GM19452 (cell line): ENCODE measurements around the gene ACTA2.

ENCODE experiments used
- ATAC-seq: cut with Tn5 transposase; IDR thresholded peaks from one replicate; pipeline ENCODE4 v1.9.1; 2021; ENCODE audit not compliant: unreplicated experiment

ACTA2 gene

GRCh38 chr10:88952647-88953111 is at the start of gene ACTA2:
Gene ACTA2, minus strand, starts transcription at chr10:88952773. Its CDS starts 3,843 bp downstream, at chr10:88948930.
- ATAC-seq: no peak

- no peak for ATAC-seq
Observed at GRCh38 chr10:89001729-89002072, 49.1 kb upstream of the ACTA2 start.

GRCh38 chr10:89001024-89001728 is 48.6 kb upstream of the ACTA2 start:
- ATAC-seq: no peak

GRCh38 chr10:88999625-89000024 is 47.1 kb upstream of the ACTA2 start:
- no peak for ATAC-seq

GRCh38 chr10:88996927-88997326 is 44.4 kb upstream of the ACTA2 start:
- ATAC-seq: peak; percentile 59

DNA sequence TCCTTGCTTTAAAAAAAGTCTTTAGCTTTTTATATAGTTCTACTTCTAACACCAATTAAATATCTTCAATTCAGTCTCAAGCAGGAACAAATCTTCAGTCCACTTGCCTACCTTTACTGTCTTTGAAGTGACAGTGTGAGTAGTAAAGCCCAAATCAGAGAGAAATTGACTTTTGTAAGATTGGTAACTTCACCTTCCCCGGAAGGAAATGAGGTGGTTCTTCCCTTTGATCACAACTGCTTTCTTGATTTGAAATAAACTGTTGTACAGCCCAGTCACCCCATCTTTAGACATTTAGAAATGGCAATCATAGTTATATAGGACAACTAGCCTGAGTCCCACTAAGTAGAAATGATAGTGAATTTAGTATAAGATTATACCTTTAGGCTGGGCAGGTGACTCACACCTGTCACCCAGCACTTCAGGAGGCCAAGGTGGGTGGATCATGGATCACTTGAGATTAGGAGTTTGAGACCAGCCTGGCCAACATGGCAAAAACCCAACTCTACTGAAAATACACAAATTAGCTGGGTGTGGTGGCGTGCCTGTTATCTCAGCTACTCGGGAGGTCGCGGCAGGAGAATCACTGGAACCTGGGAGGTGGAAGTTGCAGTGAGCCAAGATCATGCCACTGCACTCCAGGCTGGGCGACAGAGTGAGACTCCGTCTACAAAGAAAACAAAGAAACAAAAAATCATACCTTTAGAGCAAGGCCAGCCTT is 42.7 kb upstream of the ACTA2 start:
- ATAC-seq: no peak

- no peak for ATAC-seq
Observed at GRCh38 chr10:88994019-88994418, 41.4 kb upstream of the ACTA2 start.

DNA sequence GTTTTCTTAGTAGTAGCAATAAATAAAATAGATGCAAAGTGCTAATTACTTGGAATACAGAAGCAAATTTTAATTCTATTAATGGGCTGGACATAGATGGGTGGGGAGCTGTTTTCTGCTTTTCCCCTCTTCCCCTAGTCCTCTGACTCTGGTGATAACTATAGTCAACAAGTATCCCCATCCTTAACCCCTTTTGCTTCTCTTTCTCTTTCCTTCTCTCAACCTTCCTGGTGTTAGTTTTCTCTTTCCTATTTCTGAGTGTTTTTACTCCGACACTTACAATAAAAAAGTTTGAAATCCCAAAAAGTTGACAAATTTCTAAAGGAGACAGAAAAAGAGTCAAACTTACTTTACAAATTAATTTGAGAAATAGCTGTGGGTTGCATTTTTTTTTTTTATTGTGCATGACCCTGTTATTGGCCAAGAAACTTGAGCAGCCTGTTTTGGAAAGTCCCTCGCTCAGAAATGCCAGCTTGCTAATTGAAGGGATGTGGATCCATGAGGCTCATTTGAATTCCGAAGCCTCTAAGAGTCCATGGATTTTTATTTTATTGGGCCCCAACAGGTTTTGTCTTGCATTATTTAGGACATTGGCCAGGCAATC is 40.5 kb upstream of the ACTA2 start:
- no peak for ATAC-seq

- no peak for ATAC-seq
Observed at GRCh38 chr10:88991899-88992320, 39.3 kb upstream of the ACTA2 start.

DNA sequence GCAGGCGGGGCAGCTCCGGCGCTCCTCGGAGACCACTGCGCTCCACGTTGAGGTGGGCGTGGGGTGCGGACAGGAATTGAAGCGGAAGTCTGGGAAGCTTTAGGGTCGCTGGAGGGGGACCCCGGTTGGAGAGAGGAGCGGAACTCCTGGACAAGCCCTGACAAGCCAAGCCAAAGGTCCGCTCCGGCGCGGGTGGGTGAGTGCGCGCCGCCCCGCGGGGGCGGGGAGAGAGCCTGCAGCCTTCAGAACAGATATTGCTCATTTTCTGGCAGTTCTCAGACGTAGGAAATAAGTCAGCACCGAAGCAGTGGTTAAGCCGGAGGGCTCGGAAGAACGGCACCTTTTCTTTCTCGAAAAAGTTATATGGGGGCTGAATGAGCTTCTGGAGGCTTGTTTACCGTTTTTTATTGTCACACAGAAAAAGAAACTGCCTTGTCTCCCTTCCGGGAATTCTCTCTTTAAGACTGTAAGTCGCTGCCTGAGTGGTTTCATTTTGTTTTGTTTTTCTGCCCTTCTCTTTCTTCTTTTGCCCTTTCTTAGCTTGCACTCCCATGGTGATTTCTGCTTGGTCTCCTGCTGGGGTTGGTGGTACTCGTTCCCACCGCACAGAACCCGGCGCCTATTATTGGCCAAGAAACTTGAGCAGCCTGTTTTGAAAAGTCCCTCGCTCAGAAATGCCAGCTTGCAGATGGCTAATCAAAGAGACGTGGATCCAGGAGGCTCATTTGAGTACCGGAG is 38.8 kb upstream of the ACTA2 start:
- peak; percentile 24 for ATAC-seq

DNA sequence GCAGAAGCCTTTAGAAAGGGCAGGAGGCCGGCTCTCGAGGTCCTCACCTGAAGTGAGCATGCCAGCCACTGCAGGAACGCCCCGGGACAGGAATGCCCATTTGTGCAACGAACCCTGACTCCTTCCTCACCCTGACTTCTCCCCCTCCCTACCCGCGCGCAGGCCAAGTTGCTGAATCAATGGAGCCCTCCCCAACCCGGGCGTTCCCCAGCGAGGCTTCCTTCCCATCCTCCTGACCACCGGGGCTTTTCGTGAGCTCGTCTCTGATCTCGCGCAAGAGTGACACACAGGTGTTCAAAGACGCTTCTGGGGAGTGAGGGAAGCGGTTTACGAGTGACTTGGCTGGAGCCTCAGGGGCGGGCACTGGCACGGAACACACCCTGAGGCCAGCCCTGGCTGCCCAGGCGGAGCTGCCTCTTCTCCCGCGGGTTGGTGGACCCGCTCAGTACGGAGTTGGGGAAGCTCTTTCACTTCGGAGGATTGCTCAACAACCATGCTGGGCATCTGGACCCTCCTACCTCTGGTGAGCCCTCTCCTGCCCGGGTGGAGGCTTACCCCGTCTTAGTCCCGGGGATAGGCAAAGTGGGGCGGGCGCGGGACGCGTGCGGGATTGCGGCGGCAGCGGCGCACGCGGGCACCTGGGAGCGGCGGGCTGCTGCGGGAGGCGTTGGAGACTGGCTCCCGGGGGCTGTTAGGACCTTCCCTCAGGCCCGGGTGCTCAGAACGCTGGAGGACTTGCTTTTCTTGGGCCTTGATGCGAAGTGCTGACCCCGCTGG is 38.0 kb upstream of the ACTA2 start, which contains the start of gene FAS:
Gene FAS, plus strand, starts transcription at position 415 of the 777 bp plus-strand sequence. Its CDS starts 79 bp downstream, at position 494.
- peak; percentile 65 for ATAC-seq

GRCh38 chr10:88989824-88990383 is 37.3 kb upstream of the ACTA2 start:
- ATAC-seq: peak; percentile 22

- no peak for ATAC-seq
Observed at GRCh38 chr10:88989423-88989822, 36.9 kb upstream of the ACTA2 start.

GRCh38 chr10:88987840-88988239 is 35.3 kb upstream of the ACTA2 start:
- no peak for ATAC-seq

DNA sequence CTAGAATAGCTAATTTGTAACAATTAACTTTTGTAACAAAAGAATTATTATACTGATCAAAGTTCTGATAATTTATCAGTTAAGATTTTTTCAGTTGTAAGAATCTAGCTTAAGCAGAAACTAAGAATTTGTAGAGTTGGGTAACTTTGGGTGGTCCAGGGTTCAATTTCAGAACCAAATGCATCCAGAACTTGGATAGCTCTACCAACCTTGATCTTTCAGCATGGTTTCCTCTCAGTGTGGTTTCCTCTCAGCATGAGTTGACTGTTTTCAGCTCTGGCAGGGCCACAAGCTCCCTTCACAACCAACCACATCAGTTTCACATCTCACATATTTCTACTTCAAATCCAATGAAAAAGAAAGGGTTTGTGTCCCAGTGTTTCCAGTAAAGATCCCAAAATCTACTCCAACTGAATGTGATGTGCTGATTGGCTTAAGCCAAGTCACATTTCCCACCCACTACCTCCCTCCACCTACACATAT is 34.7 kb upstream of the ACTA2 start:
- ATAC-seq: peak; percentile 26

GRCh38 chr10:88986549-88987242 is 34.1 kb upstream of the ACTA2 start:
- no peak for ATAC-seq

DNA sequence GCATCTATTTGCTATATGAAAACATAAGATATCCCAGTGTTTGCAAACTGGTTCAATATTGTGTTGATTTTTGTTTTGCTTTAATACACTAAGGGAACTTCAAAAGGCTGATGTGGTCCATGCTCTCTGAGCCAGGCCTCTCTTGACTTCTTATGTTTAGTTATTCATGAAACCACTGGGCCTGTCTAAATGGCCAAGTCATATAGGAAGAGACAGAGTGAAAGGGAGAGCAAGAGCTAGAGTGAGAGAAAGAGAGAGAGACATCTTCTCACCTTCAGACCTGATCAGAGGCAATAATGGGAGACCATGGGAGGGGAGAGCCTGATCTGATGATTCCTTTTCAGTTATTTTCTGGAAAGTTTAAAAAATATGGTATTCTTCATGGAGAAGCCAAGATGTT is 32.0 kb upstream of the ACTA2 start:
- no peak for ATAC-seq

GRCh38 chr10:88983939-88984338 is 31.4 kb upstream of the ACTA2 start:
- ATAC-seq: no peak

GRCh38 chr10:88983206-88983605 is 30.6 kb upstream of the ACTA2 start:
- no peak for ATAC-seq
